ENCODE data around the gene EHBP1L1.

Gene EHBP1L1

DNA sequence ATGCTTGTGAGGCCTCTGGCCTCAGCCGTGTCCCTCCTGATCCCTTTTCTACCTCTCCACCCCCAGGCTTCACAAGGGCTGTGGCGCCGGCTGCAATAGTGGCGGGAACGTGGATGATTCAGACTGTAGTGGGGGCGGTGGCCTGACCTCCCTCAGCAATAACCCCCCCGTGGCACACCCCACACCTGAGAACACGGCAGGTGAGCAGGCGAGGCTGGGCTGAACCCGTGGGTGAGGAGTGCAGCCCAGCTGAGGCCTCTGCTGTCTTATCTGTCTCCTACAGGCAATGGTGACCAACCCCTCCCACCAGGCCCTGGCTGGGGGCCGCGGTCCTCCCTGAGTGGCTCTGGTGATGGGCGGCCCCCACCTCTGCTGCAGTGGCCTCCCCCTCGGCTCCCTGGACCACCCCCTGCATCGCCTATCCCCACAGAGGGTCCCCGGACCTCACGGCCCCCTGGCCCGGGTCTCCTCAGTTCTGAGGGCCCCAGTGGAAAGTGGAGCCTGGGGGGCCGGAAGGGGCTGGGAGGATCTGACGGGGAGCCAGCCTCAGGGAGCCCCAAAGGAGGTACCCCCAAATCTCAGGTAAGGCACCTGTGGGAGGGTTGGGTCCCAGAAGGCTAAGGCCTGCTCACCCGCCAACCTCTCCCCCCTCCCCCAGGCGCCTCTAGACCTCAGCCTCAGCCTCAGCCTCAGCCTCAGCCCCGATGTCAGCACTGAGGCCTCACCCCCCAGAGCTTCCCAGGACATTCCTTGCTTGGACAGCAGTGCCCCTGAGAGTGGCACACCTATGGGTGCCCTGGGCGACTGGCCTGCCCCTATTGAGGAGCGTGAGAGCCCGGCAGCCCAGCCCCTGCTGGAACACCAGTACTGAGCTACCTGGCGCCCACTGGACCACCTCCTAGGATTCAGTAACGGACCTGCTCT lies 60.5 kb downstream of the EHBP1L1 start:
- no peak for TF ChIP-seq GATA3 (IDR thresholded peaks at IDR 0.05; ENCODE audit: low read depth, low read length)
- TF ChIP-seq GATA2 (IDR thresholded peaks at IDR 0.05; ENCODE audit: low read depth, low read length): no peak

DNA sequence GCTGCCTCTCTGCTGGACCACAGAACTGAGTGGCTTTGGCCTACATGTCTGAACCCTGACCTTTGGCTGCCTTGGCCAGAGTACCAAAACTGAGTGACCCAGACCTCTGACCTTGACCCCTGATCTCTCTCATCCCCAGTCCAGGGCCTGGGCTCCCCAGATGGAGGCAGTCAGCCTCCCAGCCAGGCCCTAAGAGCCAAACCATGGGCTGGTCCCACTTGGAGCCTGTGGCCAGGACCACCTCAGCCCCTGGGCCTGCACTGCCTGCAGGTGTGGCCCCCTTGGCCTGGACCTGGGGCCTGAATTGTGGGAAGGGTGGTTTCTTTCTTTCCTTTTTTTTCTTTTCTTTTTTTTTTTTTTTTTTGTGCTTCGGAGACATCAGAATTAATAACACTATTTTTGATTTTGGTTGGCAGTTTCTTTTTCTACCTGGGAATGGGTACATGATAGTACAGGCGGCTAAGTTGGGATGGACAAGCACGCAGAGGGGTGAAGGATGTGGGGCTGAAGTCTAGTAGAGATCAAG lies 61.2 kb downstream of the EHBP1L1 start:
- no peak for TF ChIP-seq GATA3 (IDR thresholded peaks at IDR 0.05; ENCODE audit: low read depth, low read length)
- TF ChIP-seq GATA2 (IDR thresholded peaks at IDR 0.05; ENCODE audit: low read depth, low read length): no peak

DNA sequence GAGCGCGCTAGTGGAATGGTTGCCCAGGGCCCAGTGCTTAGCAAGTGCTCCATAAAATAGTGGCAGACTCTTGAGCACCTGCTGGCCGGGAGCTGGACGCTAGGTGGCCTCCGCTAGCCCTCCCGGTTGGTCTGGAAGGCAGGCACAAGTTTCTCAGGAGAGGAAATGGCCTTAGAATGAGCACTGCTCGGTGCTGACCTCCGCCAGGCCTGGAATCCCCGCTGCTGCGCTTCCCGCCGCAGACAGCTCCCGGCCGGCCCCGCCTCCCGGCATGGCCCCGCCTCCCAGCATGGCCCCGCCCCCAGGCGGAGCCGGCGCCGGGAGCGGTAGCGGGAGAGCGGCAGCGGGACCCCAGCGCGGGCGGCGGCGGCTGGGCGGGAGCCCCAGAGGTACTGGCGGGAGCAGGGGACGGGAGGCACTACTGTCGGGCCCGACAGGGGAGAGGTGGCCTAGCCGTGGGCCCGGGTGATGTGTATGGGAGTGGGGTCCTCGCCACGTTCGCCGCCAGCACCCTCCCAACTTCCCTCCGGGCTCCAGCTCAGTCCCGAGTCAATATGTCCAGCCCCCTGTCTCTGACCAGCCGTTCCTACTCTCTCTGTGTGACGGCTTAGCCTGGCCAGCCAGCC lies 62.1 kb downstream of the EHBP1L1 start, which contains the start of gene SIPA1:
SIPA1 (plus strand) TSS at position 308 of the 626 bp plus-strand sequence. CDS start 2,821 bp downstream, outside the sequence.
- TF ChIP-seq GATA3 (IDR thresholded peaks at IDR 0.05; ENCODE audit: low read depth, low read length) (no peak), GATA2 (IDR thresholded peaks at IDR 0.05; ENCODE audit: low read depth, low read length) (no peak)

DNA sequence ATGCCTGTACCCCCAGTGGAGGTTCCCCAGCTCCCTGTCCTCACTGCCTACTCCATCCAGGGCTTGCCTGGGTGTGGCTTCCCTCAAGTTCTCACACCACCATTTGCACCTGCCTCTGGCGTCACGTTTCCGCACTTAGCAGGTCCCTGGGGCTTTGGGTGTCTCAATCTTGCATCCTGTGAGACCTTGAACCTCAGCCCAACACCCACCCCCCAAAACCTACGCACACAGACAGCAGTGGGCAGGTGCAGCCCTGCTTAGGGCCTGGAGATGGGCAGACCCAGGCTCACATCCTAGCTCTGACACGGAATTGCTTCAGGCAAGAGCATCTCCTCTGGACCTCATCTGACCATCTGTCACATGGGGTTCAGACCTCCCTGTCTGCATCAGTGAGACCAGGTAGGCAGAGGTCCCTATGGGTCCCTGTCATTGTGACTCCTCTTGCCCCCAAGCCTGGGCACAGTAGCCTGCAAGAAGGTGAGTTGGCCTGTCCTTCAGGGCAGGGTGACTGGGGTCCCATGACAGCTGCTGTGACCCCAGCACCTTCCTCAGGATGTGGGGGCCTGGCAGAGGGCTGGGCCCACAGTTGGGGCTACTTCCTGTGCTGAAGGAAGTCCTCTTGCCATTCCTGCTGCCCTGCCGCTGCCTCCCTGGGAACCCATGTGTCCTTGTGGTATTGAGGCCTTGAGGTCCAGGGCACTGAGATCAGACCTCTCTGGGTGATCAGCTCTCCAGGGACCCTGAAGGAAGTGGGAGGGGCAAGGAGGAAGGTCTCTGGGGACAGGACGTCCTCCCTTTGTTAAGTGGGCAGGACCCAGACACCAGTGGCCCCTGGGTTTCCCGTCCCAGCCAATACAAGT lies 64.0 kb downstream of the EHBP1L1 start:
- no peak for TF ChIP-seq GATA3 (IDR thresholded peaks at IDR 0.05; ENCODE audit: low read depth, low read length)
- no peak for TF ChIP-seq GATA2 (IDR thresholded peaks at IDR 0.05; ENCODE audit: low read depth, low read length)

DNA sequence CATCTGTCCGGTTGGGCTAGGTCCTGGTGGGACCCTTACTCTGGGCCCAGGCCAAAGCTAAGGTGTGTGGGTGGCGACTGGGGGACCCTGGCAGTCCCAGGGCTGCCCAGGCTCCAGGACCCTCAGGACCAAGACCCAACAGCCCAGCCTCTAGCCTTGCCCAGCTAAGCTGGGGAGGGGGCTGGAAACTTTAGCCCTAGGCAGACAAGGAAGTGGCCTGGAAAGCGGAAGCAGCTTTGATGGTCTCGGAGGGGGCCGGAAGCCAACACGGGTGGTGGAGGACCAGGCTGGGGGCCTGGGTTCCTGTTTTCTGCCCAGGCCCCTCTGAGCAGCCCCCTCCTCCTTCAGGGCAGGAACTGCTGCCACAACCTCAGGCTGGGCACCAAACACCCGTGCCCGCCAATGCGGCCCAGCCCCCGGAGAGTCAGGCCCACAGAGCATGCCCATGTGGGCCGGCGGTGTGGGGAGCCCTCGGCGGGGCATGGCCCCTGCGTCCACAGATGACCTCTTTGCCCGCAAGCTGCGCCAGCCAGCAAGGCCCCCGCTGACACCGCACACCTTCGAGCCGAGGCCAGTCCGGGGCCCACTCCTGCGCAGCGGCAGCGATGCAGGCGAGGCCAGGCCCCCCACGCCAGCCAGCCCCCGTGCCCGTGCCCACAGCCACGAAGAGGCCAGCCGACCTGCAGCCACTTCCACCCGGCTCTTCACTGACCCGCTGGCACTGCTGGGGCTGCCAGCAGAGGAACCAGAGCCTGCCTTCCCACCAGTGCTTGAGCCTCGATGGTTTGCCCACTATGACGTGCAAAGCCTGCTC lies 64.8 kb downstream of the EHBP1L1 start:
- TF ChIP-seq GATA2 (IDR thresholded peaks at IDR 0.05; ENCODE audit: low read depth, low read length): no peak
- no peak for TF ChIP-seq GATA3 (IDR thresholded peaks at IDR 0.05; ENCODE audit: low read depth, low read length)

DNA sequence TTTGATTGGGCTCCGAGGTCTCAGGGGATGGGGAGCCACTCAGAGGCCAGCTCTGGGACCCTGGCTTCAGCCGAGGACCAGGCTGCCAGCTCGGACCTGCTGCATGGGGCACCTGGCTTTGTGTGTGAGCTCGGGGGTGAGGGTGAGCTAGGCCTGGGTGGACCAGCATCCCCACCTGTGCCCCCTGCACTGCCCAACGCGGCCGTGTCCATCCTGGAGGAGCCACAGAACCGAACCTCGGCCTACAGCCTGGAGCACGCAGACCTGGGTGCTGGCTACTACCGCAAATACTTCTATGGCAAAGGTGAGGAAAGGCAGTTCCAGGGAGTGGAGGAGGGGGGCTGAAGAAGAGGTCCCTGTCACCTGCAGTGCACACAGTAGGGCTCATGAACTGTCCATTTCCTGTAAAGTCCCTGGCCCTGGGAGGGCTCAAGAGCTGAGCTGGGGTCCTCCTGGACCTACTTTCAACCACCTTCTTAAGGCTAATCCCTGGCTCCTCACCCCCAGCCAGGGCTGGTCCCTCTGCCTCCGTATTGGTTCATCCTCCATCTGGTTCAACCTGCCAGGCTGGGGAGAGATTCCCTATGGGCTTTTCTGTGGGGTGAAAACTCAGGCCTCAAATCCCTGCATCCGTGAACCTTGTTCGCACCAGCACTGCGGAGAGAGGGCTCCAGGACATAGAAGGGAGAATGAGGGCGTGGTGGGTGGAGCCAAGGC lies 65.6 kb downstream of the EHBP1L1 start:
- TF ChIP-seq GATA2 (IDR thresholded peaks at IDR 0.05; ENCODE audit: low read depth, low read length) (no peak), GATA3 (IDR thresholded peaks at IDR 0.05; ENCODE audit: low read depth, low read length) (no peak)
